ENCODE data around the gene C16orf92.

The C16orf92 gene

GRCh38 chr16:29987371-29988085 lies 35.5 kb upstream of the C16orf92 start:
- H3K9ac ChIP-seq (ENCODE audit: low read depth, low read length, poor library complexity, severe bottlenecking): no peak overlapping the region
- 0 out of 2 replicates have a peak, but pooled peaks cover 3% of the 10 kb centered on the region for H3F3A ChIP-seq (ENCODE audit: low read depth)
- no peaks in the 10 kb centered on the region for H3K9me2 ChIP-seq (replicated peaks; ENCODE audit: low read depth, low read length)
- no peak overlapping the region for H3K4me2 ChIP-seq (ENCODE audit: low read depth, low read length, poor library complexity, severe bottlenecking)
- H3K27me3 ChIP-seq (ENCODE audit: insufficient read depth, low read length, poor library complexity, severe bottlenecking): no peaks in the 10 kb centered on the region
- H2AFZ ChIP-seq (ENCODE audit: low read length): no peak overlapping the region
- no peak overlapping the region for H3K4me3 ChIP-seq (ENCODE audit: low read length, poor library complexity, severe bottlenecking)
- H3K4me1 ChIP-seq (ENCODE audit: insufficient read depth, low read length, poor library complexity, severe bottlenecking): no peaks in the 10 kb centered on the region
- H3K9me3 ChIP-seq (ENCODE audit: insufficient read depth, low read depth, low read length): no peaks in the 10 kb centered on the region
- H4K20me1 ChIP-seq (ENCODE audit: insufficient read depth, low read length, poor library complexity, severe bottlenecking): no peaks in the 10 kb centered on the region
- TF ChIP-seq EZH2phosphoT487 (IDR thresholded peaks at IDR 0.05; ENCODE audit: borderline replicate concordance) (no peak), CTCF (conservative IDR thresholded peaks at IDR 0.05; ENCODE audit: low read length) (no peak)
- peaks cover 83% of the 10 kb centered on the region; the same call in 1 of the 2 replicates for H3K36me3 ChIP-seq (ENCODE audit: insufficient read depth, low read length)
- no peaks in the 10 kb centered on the region for H3K79me2 ChIP-seq (ENCODE audit: insufficient read depth, low read length)

GRCh38 chr16:29988346-29989075 lies 34.5 kb upstream of the C16orf92 start:
- no peaks in the 10 kb centered on the region for H3K27me3 ChIP-seq (ENCODE audit: insufficient read depth, low read length, poor library complexity, severe bottlenecking)
- H3F3A ChIP-seq (ENCODE audit: low read depth): 0 out of 2 replicates have a peak, but pooled peaks cover 3% of the 10 kb centered on the region
- H3K4me3 ChIP-seq (ENCODE audit: low read length, poor library complexity, severe bottlenecking): no peak overlapping the region
- no peaks in the 10 kb centered on the region for H4K20me1 ChIP-seq (ENCODE audit: insufficient read depth, low read length, poor library complexity, severe bottlenecking)
- H3K9me3 ChIP-seq (ENCODE audit: insufficient read depth, low read depth, low read length): no peaks in the 10 kb centered on the region
- peaks cover under 1% of the 10 kb centered on the region; the same call in 1 of the 2 replicates for H3K79me2 ChIP-seq (ENCODE audit: insufficient read depth, low read length)
- no peak overlapping the region for H3K9ac ChIP-seq (ENCODE audit: low read depth, low read length, poor library complexity, severe bottlenecking)
- H2AFZ ChIP-seq (ENCODE audit: low read length): no peak overlapping the region
- H3K4me2 ChIP-seq (ENCODE audit: low read depth, low read length, poor library complexity, severe bottlenecking): no peak overlapping the region
- no peaks in the 10 kb centered on the region for H3K4me1 ChIP-seq (ENCODE audit: insufficient read depth, low read length, poor library complexity, severe bottlenecking)
- no peaks in the 10 kb centered on the region for H3K9me2 ChIP-seq (replicated peaks; ENCODE audit: low read depth, low read length)
- no peak for TF ChIP-seq EZH2phosphoT487 (IDR thresholded peaks at IDR 0.05; ENCODE audit: borderline replicate concordance)
- no peak for TF ChIP-seq CTCF (conservative IDR thresholded peaks at IDR 0.05; ENCODE audit: low read length)
- H3K36me3 ChIP-seq (ENCODE audit: insufficient read depth, low read length): peaks cover 77% of the 10 kb centered on the region; the same call in 1 of the 2 replicates

GRCh38 chr16:29989111-29989858 lies 33.7 kb upstream of the C16orf92 start:
- H3K4me3 ChIP-seq (ENCODE audit: low read length, poor library complexity, severe bottlenecking): no peak overlapping the region
- no peaks in the 10 kb centered on the region for H3K27me3 ChIP-seq (ENCODE audit: insufficient read depth, low read length, poor library complexity, severe bottlenecking)
- no peaks in the 10 kb centered on the region for H3K9me2 ChIP-seq (replicated peaks; ENCODE audit: low read depth, low read length)
- no peaks in the 10 kb centered on the region for H3K9me3 ChIP-seq (ENCODE audit: insufficient read depth, low read depth, low read length)
- H2AFZ ChIP-seq (ENCODE audit: low read length): no peak overlapping the region
- peaks cover 6% of the 10 kb centered on the region for H3K4me1 ChIP-seq (ENCODE audit: insufficient read depth, low read length, poor library complexity, severe bottlenecking)
- 0 out of 2 replicates have a peak, but pooled peaks cover 3% of the 10 kb centered on the region for H3F3A ChIP-seq (ENCODE audit: low read depth)
- H3K36me3 ChIP-seq (ENCODE audit: insufficient read depth, low read length): peaks cover 72% of the 10 kb centered on the region; the same call in 1 of the 2 replicates
- H3K79me2 ChIP-seq (ENCODE audit: insufficient read depth, low read length): peaks cover 8% of the 10 kb centered on the region
- H4K20me1 ChIP-seq (ENCODE audit: insufficient read depth, low read length, poor library complexity, severe bottlenecking): peaks cover 4% of the 10 kb centered on the region
- no peak overlapping the region for H3K4me2 ChIP-seq (ENCODE audit: low read depth, low read length, poor library complexity, severe bottlenecking)
- TF ChIP-seq EZH2phosphoT487 (IDR thresholded peaks at IDR 0.05; ENCODE audit: borderline replicate concordance) (no peak), CTCF (conservative IDR thresholded peaks at IDR 0.05; ENCODE audit: low read length) (no peak)
- no peak overlapping the region for H3K9ac ChIP-seq (ENCODE audit: low read depth, low read length, poor library complexity, severe bottlenecking)

Measured in Loucy (cell line).